Measurements from ENCODE around the gene STEAP1.

DNA sequence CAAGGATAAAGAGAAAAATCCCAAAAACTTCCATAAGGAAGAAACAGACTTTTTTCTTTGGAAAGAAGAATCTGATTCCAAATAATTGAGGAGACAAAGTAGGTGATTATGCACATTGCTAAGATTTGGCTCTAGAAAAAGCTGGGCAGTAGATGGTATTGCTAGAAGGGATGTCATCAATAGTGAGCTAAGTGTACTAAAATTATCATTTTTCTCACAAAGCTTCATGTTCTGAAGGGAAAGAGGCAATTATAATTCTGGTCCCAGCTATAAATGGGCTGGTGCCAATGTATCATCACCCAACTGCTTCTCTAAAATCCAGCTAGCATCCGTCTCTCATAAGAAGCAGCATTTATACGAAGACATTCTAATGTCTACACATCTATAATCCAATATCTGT lies 23.9 kb downstream of the STEAP1 start:
- TF ChIP-seq POLR2A (IDR thresholded peaks at IDR 0.05), result no peak
- TF ChIP-seq, protein P1, sequence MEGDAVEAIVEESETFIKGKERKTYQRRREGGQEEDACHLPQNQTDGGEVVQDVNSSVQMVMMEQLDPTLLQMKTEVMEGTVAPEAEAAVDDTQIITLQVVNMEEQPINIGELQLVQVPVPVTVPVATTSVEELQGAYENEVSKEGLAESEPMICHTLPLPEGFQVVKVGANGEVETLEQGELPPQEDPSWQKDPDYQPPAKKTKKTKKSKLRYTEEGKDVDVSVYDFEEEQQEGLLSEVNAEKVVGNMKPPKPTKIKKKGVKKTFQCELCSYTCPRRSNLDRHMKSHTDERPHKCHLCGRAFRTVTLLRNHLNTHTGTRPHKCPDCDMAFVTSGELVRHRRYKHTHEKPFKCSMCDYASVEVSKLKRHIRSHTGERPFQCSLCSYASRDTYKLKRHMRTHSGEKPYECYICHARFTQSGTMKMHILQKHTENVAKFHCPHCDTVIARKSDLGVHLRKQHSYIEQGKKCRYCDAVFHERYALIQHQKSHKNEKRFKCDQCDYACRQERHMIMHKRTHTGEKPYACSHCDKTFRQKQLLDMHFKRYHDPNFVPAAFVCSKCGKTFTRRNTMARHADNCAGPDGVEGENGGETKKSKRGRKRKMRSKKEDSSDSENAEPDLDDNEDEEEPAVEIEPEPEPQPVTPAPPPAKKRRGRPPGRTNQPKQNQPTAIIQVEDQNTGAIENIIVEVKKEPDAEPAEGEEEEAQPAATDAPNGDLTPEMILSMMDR (IDR thresholded peaks at IDR 0.05), result no peak

Data from right lobe of liver (tissue), 4 donors.